ENCODE results near the gene STXBP1.

DNA sequence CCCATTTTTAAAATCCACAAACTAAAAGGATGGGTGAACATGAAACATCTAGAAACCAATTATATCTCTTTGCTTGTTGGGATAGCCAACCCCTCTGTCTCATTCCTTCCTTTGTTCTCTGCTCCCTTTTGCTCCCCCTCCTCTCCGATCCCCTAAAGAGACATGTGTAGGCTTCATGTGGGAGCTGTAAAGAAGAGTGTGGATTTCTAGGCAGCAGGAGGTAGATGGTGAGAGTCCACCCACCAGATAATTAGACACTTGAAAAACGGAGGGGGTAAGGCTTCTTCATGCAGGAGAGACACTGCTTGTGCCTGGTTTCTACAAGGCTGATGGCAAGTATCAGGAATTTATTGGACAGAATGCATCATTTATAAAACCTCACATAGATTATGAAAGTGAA is 67.4 kb downstream of the STXBP1 start:
- TF ChIP-seq SMAD1 (IDR thresholded peaks at IDR 0.05; ENCODE audit: low read depth, low read length, partially characterized antibody) (no peak), JUN (IDR thresholded peaks at IDR 0.05; ENCODE audit: borderline replicate concordance, low read depth, low read length) (no peak), JUN (CRISPR knock-in tag; IDR thresholded peaks at IDR 0.05; ENCODE audit: borderline replicate concordance) (no peak), SP2 (IDR thresholded peaks at IDR 0.05; ENCODE audit: extremely low read depth, low read depth, low read length, poor library complexity, severe bottlenecking) (no peak)

Data from K562 (cell line).